ENCODE results near the gene TBC1D22A. TPM values are rescaled to one million over a fixed set of nuclear protein-coding genes. Genes with fewer than 3 reads are reported as not detected.

Gene TBC1D22A
- total RNA-seq, 2 donors from 2014 or later = 28.9 to 31.3 TPM

DNA sequence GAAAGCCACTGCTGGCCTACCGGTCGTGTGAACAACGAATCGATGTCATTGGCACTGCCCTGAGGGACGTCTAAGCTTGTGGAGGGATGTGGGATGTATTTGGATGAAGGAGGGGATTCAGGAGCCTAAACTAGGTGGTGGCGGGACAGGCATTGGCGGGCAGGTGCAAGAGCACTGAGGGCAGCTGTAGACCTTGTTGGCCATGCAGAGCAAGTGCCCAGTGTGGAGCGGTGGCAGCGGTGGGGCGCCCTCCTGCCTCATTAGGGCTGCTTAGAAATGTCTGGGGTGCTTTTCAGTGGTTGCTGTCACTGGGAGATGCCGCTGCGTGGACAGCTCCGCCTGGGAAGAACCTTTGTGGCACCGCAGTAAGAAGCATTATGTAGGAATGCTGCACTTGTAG, 220.2 kb downstream of the TBC1D22A start:
- no peak for ATAC-seq (ENCODE audit: insufficient number of reproducible peaks, low FRiP score, low read depth)
- peaks cover 3% of the 10 kb centered on the region in 2 donors for H3K4me1 ChIP-seq (ENCODE audit: control insufficient read depth in 1 of 2, low read depth in 2 of 2)
- no peaks in the 10 kb centered on the region for H3K9me3 ChIP-seq
- no peak overlapping the region for H3K27ac ChIP-seq
- no peak for DNase-seq (ENCODE audit: low spot score)
- no peaks in the 10 kb centered on the region for H3K27me3 ChIP-seq (replicated peaks; ENCODE audit: insufficient read depth)
- H3K36me3 ChIP-seq = peaks cover 6% of the 10 kb centered on the region
- H3K4me3 ChIP-seq = no peak overlapping the region
- TF ChIP-seq CTCF (IDR thresholded peaks at IDR 0.05) = no peak

GRCh38 chr22:46983046-46983445, 220.6 kb downstream of the TBC1D22A start:
- TF ChIP-seq CTCF (IDR thresholded peaks at IDR 0.05) = no peak
- Histone ChIP-seq H3K4me3 (no peak overlapping the region), H3K4me1 (ENCODE audit: control insufficient read depth in 1 of 2, low read depth in 2 of 2) (peaks cover 3% of the 10 kb centered on the region in 2 donors), H3K27me3 (replicated peaks; ENCODE audit: insufficient read depth) (no peaks in the 10 kb centered on the region), H3K27ac (no peak overlapping the region), H3K36me3 (peaks cover 6% of the 10 kb centered on the region), H3K9me3 (no peaks in the 10 kb centered on the region)
- DNase-seq (ENCODE audit: low spot score) (no peak), ATAC-seq (ENCODE audit: insufficient number of reproducible peaks, low FRiP score, low read depth) (no peak)

DNA sequence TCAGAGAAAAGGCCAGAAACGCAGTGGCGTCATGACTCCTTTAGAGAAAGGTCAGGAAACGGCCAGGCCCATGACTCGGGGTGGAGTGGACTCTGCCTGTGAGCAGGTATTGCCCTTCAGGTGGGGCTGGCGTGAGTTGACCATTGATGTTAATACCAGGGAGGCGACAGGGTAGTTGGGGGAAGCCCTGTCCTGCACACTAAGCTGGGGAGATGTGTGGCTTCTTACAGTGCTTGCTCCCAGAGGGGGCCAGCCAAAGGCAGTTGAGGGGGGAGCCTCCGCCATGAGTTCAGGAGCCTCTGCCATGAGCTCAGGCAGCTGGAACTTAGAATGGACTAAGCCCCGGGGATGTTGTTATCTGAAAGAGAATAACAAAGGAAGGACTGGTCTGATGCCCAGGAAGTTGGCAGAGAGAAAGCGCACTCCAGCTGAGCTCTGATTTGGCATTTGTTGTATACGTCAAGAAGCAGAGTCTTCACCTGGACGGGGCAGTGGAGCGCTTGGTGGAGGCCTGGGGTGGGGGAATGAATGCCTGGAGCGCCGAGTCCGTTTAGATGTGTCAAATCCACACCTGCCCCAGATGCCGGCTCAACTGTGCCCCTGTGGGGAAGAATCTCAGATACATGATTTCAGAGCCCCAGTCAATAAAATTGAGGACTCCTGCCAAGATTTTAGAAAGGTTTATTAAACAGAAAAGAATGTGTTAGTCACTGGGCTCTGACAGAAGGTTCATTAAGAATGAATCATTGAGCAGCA, 222.5 kb downstream of the TBC1D22A start:
- DNase-seq (ENCODE audit: low spot score) (no peak), ATAC-seq (ENCODE audit: insufficient number of reproducible peaks, low FRiP score, low read depth) (no peak)
- H3K4me1 ChIP-seq (ENCODE audit: control insufficient read depth in 1 of 2, low read depth in 2 of 2) = peaks cover 3% of the 10 kb centered on the region in 2 donors
- H3K27me3 ChIP-seq (replicated peaks; ENCODE audit: insufficient read depth) = no peaks in the 10 kb centered on the region
- no peaks in the 10 kb centered on the region for H3K36me3 ChIP-seq
- no peak overlapping the region for H3K4me3 ChIP-seq
- H3K9me3 ChIP-seq = no peaks in the 10 kb centered on the region
- no peak overlapping the region for H3K27ac ChIP-seq
- no peak for TF ChIP-seq CTCF (IDR thresholded peaks at IDR 0.05)

DNA sequence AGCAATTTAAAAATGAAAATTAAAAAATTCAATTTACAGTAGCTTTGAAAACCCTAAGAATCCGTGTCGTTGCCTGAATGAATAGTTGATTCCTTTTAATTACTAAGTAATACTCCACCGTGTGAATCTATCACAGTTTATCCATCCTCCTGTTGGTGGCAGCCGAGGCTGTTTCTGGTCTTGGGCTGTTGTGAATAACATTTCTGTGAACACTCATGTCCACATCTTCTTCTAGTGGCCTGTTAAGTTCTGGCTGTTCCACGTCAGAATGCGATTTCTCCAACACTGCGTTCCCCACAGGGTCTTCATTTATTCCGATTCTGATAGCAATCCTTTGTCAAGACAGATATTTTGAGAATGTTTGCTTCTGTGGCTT, 223.0 kb downstream of the TBC1D22A start:
- no peak overlapping the region for H3K27ac ChIP-seq
- H3K4me3 ChIP-seq = no peak overlapping the region
- ATAC-seq (ENCODE audit: insufficient number of reproducible peaks, low FRiP score, low read depth) = no peak

DNA sequence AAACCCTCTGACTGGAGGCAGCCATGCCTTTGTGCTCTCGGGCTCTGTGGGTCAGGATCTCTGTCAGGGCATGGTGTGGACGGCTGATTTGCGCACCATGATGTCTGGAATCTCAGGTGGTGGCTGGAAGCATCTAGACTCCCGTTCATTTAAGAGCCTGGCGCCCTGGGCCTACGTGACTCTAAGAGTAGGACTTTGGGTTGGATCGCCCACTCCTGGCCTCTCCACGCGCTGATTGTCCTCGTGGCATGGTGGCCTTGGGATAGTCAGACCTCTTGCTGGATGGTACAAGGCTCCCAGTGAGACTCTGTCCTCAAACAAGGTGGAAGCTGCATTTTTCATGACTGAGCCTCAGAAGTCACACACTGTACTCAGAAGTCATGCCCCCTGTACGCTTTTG, 224.3 kb downstream of the TBC1D22A start:
- Histone ChIP-seq H3K27me3 (replicated peaks; ENCODE audit: insufficient read depth) (no peaks in the 10 kb centered on the region), H3K36me3 (no peaks in the 10 kb centered on the region), H3K4me1 (ENCODE audit: control insufficient read depth in 1 of 2, low read depth in 2 of 2) (peaks cover 3% of the 10 kb centered on the region in 2 donors), H3K4me3 (no peak overlapping the region), H3K27ac (no peak overlapping the region), H3K9me3 (no peaks in the 10 kb centered on the region)
- ATAC-seq (ENCODE audit: insufficient number of reproducible peaks, low FRiP score, low read depth) (no peak), DNase-seq (ENCODE audit: low spot score) (no peak)
- no peak for TF ChIP-seq CTCF (IDR thresholded peaks at IDR 0.05)

More for the DNA sequence above, 223.0 kb downstream of the TBC1D22A start:
- no peak for DNase-seq (ENCODE audit: low spot score)
- Histone ChIP-seq H3K27me3 (replicated peaks; ENCODE audit: insufficient read depth) (no peaks in the 10 kb centered on the region), H3K4me1 (ENCODE audit: control insufficient read depth in 1 of 2, low read depth in 2 of 2) (peaks cover 3% of the 10 kb centered on the region in 2 donors), H3K36me3 (no peaks in the 10 kb centered on the region), H3K9me3 (no peaks in the 10 kb centered on the region)
- no peak for TF ChIP-seq CTCF (IDR thresholded peaks at IDR 0.05)
